WI38 (cell line): ENCODE results near the gene FSD1.
A peak's percentile ranks its signal among the peaks of the same experiment; 100 is the strongest.
"Not testable (repeated sequence)": the region's sequence is repeated elsewhere in the genome, so short reads cannot be mapped to it uniquely, and the experiment has no call there.

Experiments used
- H3K4me3 ChIP-seq: 2 replicates; pipeline ENCODE4 v1.5.1; 2011; ENCODE audit warnings: low read depth, mild to moderate bottlenecking, control low read depth, low read length
- CTCF ChIP-seq: IDR thresholded peaks from 2 replicates; pipeline ENCODE4 v1.5.1; 2012; ENCODE audit warnings: low read depth, mild to moderate bottlenecking, control low read depth, low read length

The FSD1 gene

DNA sequence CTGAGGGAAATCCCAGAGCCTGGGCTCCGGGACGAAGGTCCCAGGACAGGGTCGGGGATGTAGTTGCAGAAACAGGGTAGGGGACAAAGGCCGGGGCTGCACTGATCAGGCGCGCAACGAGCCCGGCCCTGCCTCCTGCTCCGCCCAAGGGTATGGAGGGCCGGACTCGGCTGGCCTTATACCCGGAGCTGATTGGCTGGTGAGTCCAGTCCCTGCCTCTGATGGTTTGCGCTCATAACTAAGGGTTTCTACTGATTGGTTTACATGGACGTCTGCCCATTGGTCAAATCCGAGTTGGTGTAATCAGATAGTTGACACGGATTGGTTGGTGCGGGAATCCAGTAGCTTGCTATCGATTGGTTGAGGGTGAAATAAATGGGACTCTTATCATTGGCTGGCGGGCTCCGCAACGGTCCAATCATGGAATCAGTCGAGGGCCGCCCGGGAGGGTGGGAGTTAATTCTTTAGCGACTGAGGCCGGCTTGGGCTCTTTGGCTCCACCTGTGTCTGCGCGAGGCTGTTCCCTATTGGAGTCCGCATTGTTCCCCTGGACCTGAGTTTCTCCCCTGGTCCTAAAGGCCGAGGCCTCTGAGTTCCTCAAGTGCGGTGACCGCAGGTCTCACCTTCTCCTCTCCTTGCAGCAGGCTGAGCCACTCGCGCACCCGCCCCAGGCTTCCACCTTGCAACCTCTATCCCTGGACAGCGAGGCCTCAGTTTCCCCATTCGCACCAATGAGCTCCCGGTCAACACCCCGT, 38.4 kb downstream of the FSD1 start:
- H3K4me3 ChIP-seq = peak overlapping the region; percentile 75
- no peak for TF ChIP-seq CTCF

- no peak for TF ChIP-seq CTCF
- peak within 1 kb of the TSS; percentile 75 for H3K4me3 ChIP-seq
Observed at GRCh38 chr19:4343370-4344307, 39.2 kb downstream of the FSD1 start, which contains the start of gene MPND. Gene MPND (plus strand): TSS chr19:4343562. CDS start chr19:4343594, 32 bp downstream.

GRCh38 chr19:4345342-4346019, 41.1 kb downstream of the FSD1 start:
- no peak for TF ChIP-seq CTCF
- H3K4me3 ChIP-seq = no peak overlapping the region

DNA sequence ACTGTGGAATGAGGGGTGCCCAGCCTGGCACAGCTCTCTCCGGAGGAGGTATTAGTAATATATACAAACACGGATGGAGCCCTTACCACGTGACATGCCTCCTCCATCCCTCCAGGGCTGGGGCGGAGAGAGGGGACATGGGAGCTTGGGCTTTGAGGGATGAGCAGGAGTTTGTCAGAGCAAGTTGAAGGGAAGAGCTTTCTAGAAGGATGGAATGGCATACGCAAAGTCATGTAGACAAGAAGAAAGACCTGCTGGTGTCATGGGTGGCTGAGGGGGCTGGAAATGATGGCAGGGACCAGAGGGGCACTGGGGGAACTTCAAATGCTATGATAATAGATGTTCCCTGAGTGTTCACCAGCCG, 41.6 kb downstream of the FSD1 start:
- TF ChIP-seq CTCF = no peak
- no peak overlapping the region for H3K4me3 ChIP-seq

- H3K4me3 ChIP-seq = no peak overlapping the region
- no peak for TF ChIP-seq CTCF
Observed at GRCh38 chr19:4347521-4347920, 43.1 kb downstream of the FSD1 start.

GRCh38 chr19:4349225-4349624, 44.8 kb downstream of the FSD1 start:
- not testable (repeated sequence) for H3K4me3 ChIP-seq

- no peak for TF ChIP-seq CTCF
- no peak overlapping the region for H3K4me3 ChIP-seq
Observed at GRCh38 chr19:4350111-4350510, 45.7 kb downstream of the FSD1 start.
